SH-SY5Y (cell line): ENCODE results near the gene SLC35A3.

Experiments used
- GATA2 ChIP-seq: IDR thresholded peaks from 2 replicates; pipeline ENCODE4 v1.6.1; 2011; ENCODE audit warnings: mild to moderate bottlenecking, low read depth, low read length
- GATA3 ChIP-seq: IDR thresholded peaks from 2 replicates; pipeline ENCODE4 v1.6.1; 2011; ENCODE audit warnings: low read depth, mild to moderate bottlenecking, low read length, moderate library complexity

- TF ChIP-seq GATA2 (no peak), GATA3 (no peak)
Measured at GRCh38 chr1:99988210-99988765, 18.5 kb downstream of the SLC35A3 start.
